BE2C (cell line): ENCODE results near the gene PDE3A.

Experiments
- DNase-seq: peaks from one replicate; pipeline ENCODE4 v3.0.0-alpha.2; 2020
- H3K27me3 ChIP-seq: fragments of 250-450 bp; sonication (Bioruptor Pico); 2 replicates; pipeline ENCODE4 v1.5.1; 2020; ENCODE audit warnings: mild to moderate bottlenecking
- H3K36me3 ChIP-seq: fragments of 250-450 bp; sonication (Bioruptor Pico); 2 replicates; pipeline ENCODE4 v1.5.1; 2020; ENCODE audit warnings: mild to moderate bottlenecking
- H3K4me1 ChIP-seq: fragments of 250-450 bp; sonication (Bioruptor Pico); 2 replicates; pipeline ENCODE4 v1.5.1; 2020
- H3K4me3 ChIP-seq: 2 replicates; pipeline ENCODE4 v1.5.1; 2011; ENCODE audit warnings: low read depth, low read length
- H3K9me3 ChIP-seq: fragments of 250-450 bp; sonication (Bioruptor Pico); 2 replicates; pipeline ENCODE4 v1.5.1; 2020
- TF ChIP-seq, protein P1 (sequence below): IDR thresholded peaks from 2 replicates; pipeline ENCODE4 v1.5.1; 2012; ENCODE audit warnings: mild to moderate bottlenecking, low read depth, low read length

Gene PDE3A

GRCh38 chr12:20588042-20588441 lies 219.7 kb downstream of the PDE3A start:
- no peaks in the 10 kb centered on the region for H3K9me3 ChIP-seq
- H3K4me3 ChIP-seq = no peak overlapping the region
- peak; percentile 78 for DNase-seq
- TF ChIP-seq, protein P1, sequence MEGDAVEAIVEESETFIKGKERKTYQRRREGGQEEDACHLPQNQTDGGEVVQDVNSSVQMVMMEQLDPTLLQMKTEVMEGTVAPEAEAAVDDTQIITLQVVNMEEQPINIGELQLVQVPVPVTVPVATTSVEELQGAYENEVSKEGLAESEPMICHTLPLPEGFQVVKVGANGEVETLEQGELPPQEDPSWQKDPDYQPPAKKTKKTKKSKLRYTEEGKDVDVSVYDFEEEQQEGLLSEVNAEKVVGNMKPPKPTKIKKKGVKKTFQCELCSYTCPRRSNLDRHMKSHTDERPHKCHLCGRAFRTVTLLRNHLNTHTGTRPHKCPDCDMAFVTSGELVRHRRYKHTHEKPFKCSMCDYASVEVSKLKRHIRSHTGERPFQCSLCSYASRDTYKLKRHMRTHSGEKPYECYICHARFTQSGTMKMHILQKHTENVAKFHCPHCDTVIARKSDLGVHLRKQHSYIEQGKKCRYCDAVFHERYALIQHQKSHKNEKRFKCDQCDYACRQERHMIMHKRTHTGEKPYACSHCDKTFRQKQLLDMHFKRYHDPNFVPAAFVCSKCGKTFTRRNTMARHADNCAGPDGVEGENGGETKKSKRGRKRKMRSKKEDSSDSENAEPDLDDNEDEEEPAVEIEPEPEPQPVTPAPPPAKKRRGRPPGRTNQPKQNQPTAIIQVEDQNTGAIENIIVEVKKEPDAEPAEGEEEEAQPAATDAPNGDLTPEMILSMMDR = no peak
- no peaks in the 10 kb centered on the region for H3K36me3 ChIP-seq
- H3K27me3 ChIP-seq = no peaks in the 10 kb centered on the region
- peaks cover 30% of the 10 kb centered on the region for H3K4me1 ChIP-seq

DNA sequence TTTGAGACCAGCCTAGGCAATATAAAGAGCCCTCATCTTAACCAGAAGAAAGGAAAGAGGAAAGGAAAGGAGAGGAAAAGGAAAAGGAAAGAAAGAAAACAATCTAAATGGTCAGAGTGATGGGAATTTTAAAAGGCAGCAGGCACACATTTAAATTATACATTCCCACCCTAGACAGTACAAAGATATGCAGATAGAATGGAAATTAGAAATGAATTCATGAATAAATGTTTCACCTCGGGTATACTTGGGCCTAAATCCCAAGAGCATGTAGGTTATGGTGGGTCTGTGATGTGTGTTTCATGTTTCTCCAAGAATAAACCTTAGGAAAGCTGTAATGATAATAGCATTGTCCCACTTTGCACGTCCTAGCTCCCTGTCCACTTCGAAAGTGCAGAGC lies 222.2 kb downstream of the PDE3A start:
- Histone ChIP-seq H3K36me3 (no peaks in the 10 kb centered on the region), H3K27me3 (no peaks in the 10 kb centered on the region), H3K4me3 (no peak overlapping the region), H3K4me1 (peaks cover 31% of the 10 kb centered on the region), H3K9me3 (no peaks in the 10 kb centered on the region)
- DNase-seq = no peak
- TF ChIP-seq, protein P1 = no peak

DNA sequence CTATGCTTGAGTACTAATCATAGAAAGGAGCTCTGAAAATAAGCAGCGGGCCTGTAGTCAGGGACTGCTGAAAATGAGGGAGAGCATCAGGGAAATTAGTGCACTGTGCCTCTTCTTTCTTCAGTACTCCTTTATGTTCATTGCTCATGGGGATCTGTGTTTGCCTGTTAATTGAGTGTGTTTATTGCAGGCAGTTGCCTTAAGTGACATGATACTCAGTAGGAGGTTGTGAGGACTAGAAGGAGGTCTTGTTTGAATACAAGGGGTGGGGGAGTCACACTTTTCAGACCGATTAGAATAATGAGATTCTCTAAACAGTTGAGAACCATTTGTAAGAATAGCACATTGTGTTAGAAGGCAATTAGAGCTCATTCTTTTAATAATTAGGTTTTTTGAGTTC lies 224.2 kb downstream of the PDE3A start:
- DNase-seq = no peak
- Histone ChIP-seq H3K9me3 (no peaks in the 10 kb centered on the region), H3K27me3 (no peaks in the 10 kb centered on the region), H3K4me3 (no peak overlapping the region), H3K4me1 (peaks cover 29% of the 10 kb centered on the region), H3K36me3 (no peaks in the 10 kb centered on the region)
- TF ChIP-seq, protein P1 = no peak

DNA sequence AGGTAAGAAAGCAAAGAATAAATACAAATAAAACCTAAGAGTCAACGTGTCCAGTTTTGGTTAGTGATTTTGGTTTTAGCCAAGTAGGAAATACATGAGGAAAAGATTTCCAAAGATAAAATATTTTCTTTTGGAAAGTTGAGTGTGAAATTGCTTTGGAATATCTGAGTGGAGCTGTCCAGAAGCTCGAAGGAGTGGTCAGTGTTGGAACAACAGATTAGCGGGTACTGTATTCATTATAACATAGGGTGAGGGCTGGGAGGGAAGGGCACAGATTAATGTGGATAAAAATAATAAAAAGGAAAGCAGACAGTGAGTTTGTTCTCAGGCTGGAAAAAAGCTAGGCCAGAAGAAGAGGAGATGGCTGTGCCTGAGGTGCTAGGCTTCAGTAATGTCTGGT lies 225.3 kb downstream of the PDE3A start:
- H3K27me3 ChIP-seq = no peaks in the 10 kb centered on the region
- H3K4me1 ChIP-seq = peaks cover 23% of the 10 kb centered on the region
- H3K36me3 ChIP-seq = no peaks in the 10 kb centered on the region
- TF ChIP-seq, protein P1 = no peak
- no peak overlapping the region for H3K4me3 ChIP-seq
- DNase-seq = no peak
- H3K9me3 ChIP-seq = no peaks in the 10 kb centered on the region

GRCh38 chr12:20596061-20596460 lies 227.7 kb downstream of the PDE3A start:
- TF ChIP-seq, protein P1 = no peak
- peak; percentile 13 for DNase-seq
- no peaks in the 10 kb centered on the region for H3K27me3 ChIP-seq

DNA sequence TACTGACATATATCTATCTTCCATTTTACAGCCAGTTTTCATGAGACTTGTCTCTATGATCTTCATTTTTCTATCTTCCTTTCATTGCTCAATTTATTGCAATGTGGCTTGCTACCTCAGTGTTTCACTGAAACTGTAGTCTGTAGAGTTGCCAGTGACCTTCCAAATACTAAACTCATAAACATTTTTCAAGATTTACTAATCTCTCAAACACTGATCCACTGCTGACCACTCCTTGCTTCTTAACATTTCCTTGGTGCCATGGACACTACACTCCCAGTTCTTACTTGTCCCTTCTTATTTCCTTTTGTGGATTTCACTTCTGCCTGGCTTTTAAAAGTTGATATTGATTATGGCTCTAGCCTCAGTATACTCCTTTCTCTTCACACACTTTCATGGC lies 231.4 kb downstream of the PDE3A start:
- DNase-seq = no peak
- no peaks in the 10 kb centered on the region for H3K36me3 ChIP-seq
- TF ChIP-seq, protein P1 = no peak
- no peaks in the 10 kb centered on the region for H3K27me3 ChIP-seq
- H3K4me1 ChIP-seq = peaks cover 7% of the 10 kb centered on the region
- no peaks in the 10 kb centered on the region for H3K9me3 ChIP-seq
- H3K4me3 ChIP-seq = no peak overlapping the region

More at GRCh38 chr12:20596061-20596460, 227.7 kb downstream of the PDE3A start:
- H3K4me3 ChIP-seq = no peak overlapping the region
- no peaks in the 10 kb centered on the region for H3K36me3 ChIP-seq
- peaks cover 10% of the 10 kb centered on the region for H3K4me1 ChIP-seq
- no peaks in the 10 kb centered on the region for H3K9me3 ChIP-seq
